Lower leg skin (tissue), 4 donors: ENCODE data around the gene OGG1. TPM values are rescaled to one million over a fixed set of nuclear protein-coding genes. Genes with fewer than 3 reads are reported as not detected.

Experiments
- DNase-seq, 2 donors: peaks; one replicate each; pipeline ENCODE4 v3.0.0-alpha.2; 2019; ENCODE audit warnings: low spot score in 2 of 2
- H3K4me3 ChIP-seq: fragments of 200-600 bp; sonication (generic); 2 replicates; pipeline ENCODE4 v1.5.1; 2017; ENCODE audit warnings: mild to moderate bottlenecking, low read depth; ENCODE audit not compliant: poor library complexity, severe bottlenecking
- CTCF ChIP-seq, 3 donors: fragments of 450-650 bp; IDR thresholded peaks; one replicate each; pipeline ENCODE4 v1.5.1; 2016; ENCODE audit warnings: antibody characterized with exemption in 3 of 3, mild to moderate bottlenecking in 3 of 3, moderate library complexity in 2 of 3
- POLR2A ChIP-seq, 2 donors: fragments of 450-650 bp; IDR thresholded peaks; one replicate each; pipeline ENCODE4 v1.6.1; 2016 to 2017; ENCODE audit warnings: antibody characterized with exemption in 2 of 2, mild to moderate bottlenecking in 1 of 2, moderate library complexity in 1 of 2
- WGBS, 2 donors: methylation state at CpG; one replicate each; pipeline ENCODE4 v1.1.5; 2018; 5-methylcytosine and 5-hydroxymethylcytosine counted together
- intact Hi-C: fragments of 100-400 bp; cut with DNase I; formaldehyde crosslinking; loops from one replicate; pipeline ENCODE4 v1.15.0; 2023; ENCODE audit warnings: low total_unique reads
- total RNA-seq, 4 donors: library from RNA; depleted of rRNA; stranded (reverse); fragments of >200 nt; gene quantifications; one replicate each; pipeline ENCODE4 v1.1.0, GENCODE V29; 2016

Gene OGG1
- total RNA-seq, 4 donors from 2014 or later, result 7.9 to 27.2 (median 17.4) TPM

DNA sequence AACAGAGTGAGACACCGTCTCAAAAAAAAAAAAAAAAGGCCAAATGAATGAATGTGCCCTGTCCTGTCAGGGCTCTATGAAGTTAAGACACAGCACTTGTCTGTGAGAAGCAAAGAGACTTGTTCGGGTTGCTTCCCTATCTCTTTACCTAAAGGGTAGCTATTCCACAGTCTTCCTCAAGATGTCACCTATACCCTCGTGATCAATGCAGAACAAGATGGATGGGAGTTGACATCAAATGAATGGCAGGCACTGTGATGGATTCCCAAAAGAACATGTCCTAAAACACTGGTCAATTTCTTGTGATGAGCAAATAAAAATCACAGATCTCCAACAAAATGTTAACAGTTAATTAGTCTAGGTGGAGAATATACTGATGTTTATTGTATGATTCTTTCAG, 33.0 kb downstream of the OGG1 start:
- 30 to 44% methylated on average over 3 of the region's 3 CpGs for WGBS, 2 donors
- TF ChIP-seq POLR2A (IDR thresholded peaks at IDR 0.05) (no peak), CTCF (IDR thresholded peaks at IDR 0.05) (no peak)
- intact Hi-C loops, result no loop called here
- no peak for DNase-seq
- H3K4me3 ChIP-seq, result no peak overlapping the region

- TF ChIP-seq CTCF (IDR thresholded peaks at IDR 0.05), result no peak
- TF ChIP-seq POLR2A (IDR thresholded peaks at IDR 0.05), result no peak
- intact Hi-C loops, result no loop called here
- DNase-seq, result no peak
- H3K4me3 ChIP-seq, result no peak overlapping the region
- 94 to 97% methylated on average over 14 of the region's 14 CpGs for WGBS, 2 donors
Measured at GRCh38 chr3:9783954-9784353, 34.2 kb downstream of the OGG1 start.

- no peak for TF ChIP-seq CTCF (IDR thresholded peaks at IDR 0.05)
- no peak for TF ChIP-seq POLR2A (IDR thresholded peaks at IDR 0.05)
- intact Hi-C loops, result no loop called here
- 89 to 91% methylated on average over 4 of the region's 4 CpGs for WGBS, 2 donors
- DNase-seq, result no peak
- H3K4me3 ChIP-seq, result no peak overlapping the region
Measured at GRCh38 chr3:9784965-9785364, 35.2 kb downstream of the OGG1 start.

GRCh38 chr3:9785602-9786001, 35.9 kb downstream of the OGG1 start:
- intact Hi-C loops, result no loop called here
- no peak for TF ChIP-seq CTCF (IDR thresholded peaks at IDR 0.05)
- TF ChIP-seq POLR2A (IDR thresholded peaks at IDR 0.05), result no peak

DNA sequence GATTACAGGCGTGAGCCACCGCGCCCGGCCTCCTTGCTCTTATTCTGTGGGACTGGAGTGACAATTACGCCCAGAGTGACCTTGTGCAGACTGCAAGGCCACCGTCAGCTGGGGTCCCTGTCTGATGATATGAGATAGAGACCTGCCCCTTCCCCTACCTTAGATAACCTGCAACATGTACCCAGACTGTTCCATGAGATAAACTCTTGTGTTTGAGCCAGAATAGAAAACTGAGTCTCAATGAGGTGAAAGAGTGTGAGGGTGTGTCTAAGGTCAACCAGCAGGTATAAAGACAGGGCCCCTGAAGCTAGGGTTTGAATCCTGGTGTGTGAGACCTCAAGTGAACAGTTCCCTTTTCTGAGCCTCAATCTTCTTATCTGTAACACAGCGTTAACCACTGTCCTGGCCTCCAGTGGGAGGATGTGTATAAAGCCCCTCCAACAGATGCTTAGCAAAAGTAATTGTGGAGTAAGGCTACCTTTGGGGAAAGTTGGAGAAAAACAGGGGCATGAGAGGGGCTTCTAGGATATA, 36.5 kb downstream of the OGG1 start:
- intact Hi-C loops, result no loop called here
- WGBS, 2 donors, result 95 to 97% methylated on average over 7 of the region's 7 CpGs
- no peak for TF ChIP-seq POLR2A (IDR thresholded peaks at IDR 0.05)
- no peak for TF ChIP-seq CTCF (IDR thresholded peaks at IDR 0.05)
- H3K4me3 ChIP-seq, result no peak overlapping the region
- DNase-seq, result no peak

More at GRCh38 chr3:9785602-9786001, 35.9 kb downstream of the OGG1 start:
- DNase-seq, result no peak
- WGBS, 2 donors, result 85% methylated on average over 7 of the region's 7 CpGs
- no peak overlapping the region for H3K4me3 ChIP-seq
